ENCODE data around the gene KRTAP3-3.
"Not testable (repeated sequence)": the region's sequence is repeated elsewhere in the genome, so short reads cannot be mapped to it uniquely, and the experiment has no call there.

The KRTAP3-3 gene

GRCh38 chr17:41003926-41004325 is 10.0 kb upstream of the KRTAP3-3 start:
- no peak for DNase-seq

- no peak for DNase-seq
These were observed 8.8 kb upstream of the KRTAP3-3 start for GRCh38 chr17:41002814-41003213.

- DNase-seq: no peak
These were observed 7.8 kb upstream of the KRTAP3-3 start for GRCh38 chr17:41001795-41002194.

- not testable (repeated sequence) for DNase-seq
These were observed 5.6 kb upstream of the KRTAP3-3 start, which contains the start of gene KRTAP3-2 for GRCh38 chr17:40999563-40999962. KRTAP3-2 (minus strand) TSS chr17:40999906; CDS start chr17:40999853, 53 bp downstream.

- no peak for DNase-seq
These were observed 3.4 kb upstream of the KRTAP3-3 start for GRCh38 chr17:40997361-40997760.

GRCh38 chr17:40996829-40997228 is 2.9 kb upstream of the KRTAP3-3 start:
- DNase-seq: no peak

GRCh38 chr17:40995116-40995515 is 1.2 kb upstream of the KRTAP3-3 start:
- no peak for DNase-seq

- no peak for DNase-seq
These were observed 880 bp downstream of the KRTAP3-3 start for GRCh38 chr17:40993084-40993483.

GRCh38 chr17:40992666-40993065 is 1.3 kb downstream of the KRTAP3-3 start:
- DNase-seq: no peak

- DNase-seq: no peak
These were observed 7.0 kb downstream of the KRTAP3-3 start for GRCh38 chr17:40986920-40987319.

- DNase-seq: no peak
These were observed 9.7 kb downstream of the KRTAP3-3 start, which contains the start of gene KRT40 for GRCh38 chr17:40984226-40984625. KRT40 (minus strand) TSS chr17:40984326; CDS start chr17:40984273, 53 bp downstream.

- no peak for DNase-seq
These were observed 12.8 kb downstream of the KRTAP3-3 start for GRCh38 chr17:40981115-40981514.

GRCh38 chr17:40980596-40980995 is 13.4 kb downstream of the KRTAP3-3 start:
- no peak for DNase-seq

- DNase-seq: no peak
These were observed 13.8 kb downstream of the KRTAP3-3 start for GRCh38 chr17:40980117-40980516.

- DNase-seq: no peak
These were observed 15.3 kb downstream of the KRTAP3-3 start for GRCh38 chr17:40978575-40979151.

GRCh38 chr17:40975516-40975915 is 18.4 kb downstream of the KRTAP3-3 start:
- DNase-seq: no peak

- no peak for DNase-seq
These were observed 19.6 kb downstream of the KRTAP3-3 start for GRCh38 chr17:40974366-40974765.

- no peak for DNase-seq
These were observed 26.4 kb downstream of the KRTAP3-3 start for GRCh38 chr17:40967582-40967981.

- DNase-seq: no peak
These were observed 27.1 kb downstream of the KRTAP3-3 start, which contains the start of gene KRT39 for GRCh38 chr17:40966848-40967247. KRT39 (minus strand) TSS chr17:40966948; CDS start chr17:40966856, 92 bp downstream.

- DNase-seq: no peak
These were observed 30.1 kb downstream of the KRTAP3-3 start for GRCh38 chr17:40963838-40964237.

- no peak for DNase-seq
These were observed 31.9 kb downstream of the KRTAP3-3 start for GRCh38 chr17:40962059-40962561.

GRCh38 chr17:40961591-40961990 is 32.4 kb downstream of the KRTAP3-3 start:
- no peak for DNase-seq

- no peak for DNase-seq
These were observed 33.8 kb downstream of the KRTAP3-3 start for GRCh38 chr17:40960144-40960543.

- no peak for DNase-seq
These were observed 35.6 kb downstream of the KRTAP3-3 start for GRCh38 chr17:40958086-40958953.

Measured in KG1 (cell line).